AG04449 (cell line): Measurements from ENCODE around the gene KIF6.

Experiments
- CTCF ChIA-PET: fragments of 350-600 bp; formaldehyde crosslinking; extraction: SDS; loops from one replicate; lab custom pipeline; 2021; ENCODE audit warnings: antibody characterized with exemption; lab: Yijun Ruan, JAX
- POLR2A ChIA-PET: fragments of 400-600, 350-600 bp; formaldehyde crosslinking; extraction: SDS; loops from one replicate; lab custom pipeline; 2020; ENCODE audit warnings: antibody characterized with exemption, inconsistent platforms; lab: Yijun Ruan, JAX
- DNase-seq: peaks from one replicate; pipeline ENCODE4 v3.0.0-alpha.2; 2010; ENCODE audit warnings: low read depth, low spot score
- H3K4me3 ChIP-seq: 2 replicates; pipeline ENCODE4 v1.5.1; 2011; ENCODE audit warnings: low read depth, mild to moderate bottlenecking, control low read depth, low read length
- CTCF ChIP-seq: IDR thresholded peaks from one replicate; pipeline ENCODE4 v1.5.1; 2011; ENCODE audit warnings: mild to moderate bottlenecking, moderate library complexity, low read length, control low read depth, inconsistent platforms; ENCODE audit not compliant: insufficient read depth; ENCODE audit errors: missing control alignments

The KIF6 gene

GRCh38 chr6:39411465-39411864 lies 313.7 kb downstream of the KIF6 start:
- POLR2A ChIA-PET = no interaction called here
- TF ChIP-seq CTCF = no peak
- CTCF ChIA-PET = no interaction called here
- no peak for DNase-seq
- H3K4me3 ChIP-seq = no peak overlapping the region

- no peak for TF ChIP-seq CTCF
- ChIA-PET POLR2A (no interaction called here), CTCF (no interaction called here)
- no peak for DNase-seq
- no peak overlapping the region for H3K4me3 ChIP-seq
Observed at GRCh38 chr6:39411001-39411400, 314.2 kb downstream of the KIF6 start.

- no peak overlapping the region for H3K4me3 ChIP-seq
- no peak for DNase-seq
- no peak for TF ChIP-seq CTCF
- POLR2A ChIA-PET = no interaction called here
- CTCF ChIA-PET = no interaction called here
Observed at GRCh38 chr6:39409889-39410288, 315.3 kb downstream of the KIF6 start.

- no peak for TF ChIP-seq CTCF
- ChIA-PET CTCF (no interaction called here), POLR2A (no interaction called here)
- no peak overlapping the region for H3K4me3 ChIP-seq
- DNase-seq = no peak
Observed at GRCh38 chr6:39407446-39407993, 317.7 kb downstream of the KIF6 start.

GRCh38 chr6:39404312-39404711 lies 320.9 kb downstream of the KIF6 start:
- ChIA-PET POLR2A (no interaction called here), CTCF (no interaction called here)
- H3K4me3 ChIP-seq = no peak overlapping the region
- DNase-seq = no peak
- TF ChIP-seq CTCF = no peak

- H3K4me3 ChIP-seq = no peak overlapping the region
- CTCF ChIA-PET = no interaction called here
- no peak for DNase-seq
- TF ChIP-seq CTCF = no peak
- POLR2A ChIA-PET = no interaction called here
Observed at GRCh38 chr6:39403304-39403703, 321.9 kb downstream of the KIF6 start.
